Fibroblast of gingiva (primary cell): ENCODE measurements around the gene KLF7.

Source experiments
- DNase-seq: peaks from one replicate; pipeline ENCODE4 v3.0.0-alpha.2; 2011; ENCODE audit warnings: low read depth

Gene KLF7

DNA sequence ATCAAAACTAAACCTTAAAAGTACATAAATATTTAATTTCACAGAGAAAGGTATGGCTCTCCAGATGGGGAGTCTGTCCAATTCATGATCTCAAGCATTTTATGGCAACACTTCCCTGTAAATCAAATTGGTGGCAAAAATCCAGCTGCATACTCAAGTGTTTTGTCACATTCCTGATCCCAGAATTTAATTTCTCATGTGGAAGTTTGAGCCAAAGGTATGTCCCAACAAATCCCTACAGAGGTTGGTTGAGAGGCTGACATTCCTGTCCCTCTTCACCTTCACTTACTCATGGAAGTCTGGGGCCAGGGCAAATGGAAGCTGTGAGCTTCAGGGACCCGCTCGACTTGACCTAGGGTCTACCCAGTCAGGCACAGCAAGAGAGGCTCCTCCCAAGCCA is 17.7 kb downstream of the KLF7 start:
- peak; percentile 42 for DNase-seq

DNA sequence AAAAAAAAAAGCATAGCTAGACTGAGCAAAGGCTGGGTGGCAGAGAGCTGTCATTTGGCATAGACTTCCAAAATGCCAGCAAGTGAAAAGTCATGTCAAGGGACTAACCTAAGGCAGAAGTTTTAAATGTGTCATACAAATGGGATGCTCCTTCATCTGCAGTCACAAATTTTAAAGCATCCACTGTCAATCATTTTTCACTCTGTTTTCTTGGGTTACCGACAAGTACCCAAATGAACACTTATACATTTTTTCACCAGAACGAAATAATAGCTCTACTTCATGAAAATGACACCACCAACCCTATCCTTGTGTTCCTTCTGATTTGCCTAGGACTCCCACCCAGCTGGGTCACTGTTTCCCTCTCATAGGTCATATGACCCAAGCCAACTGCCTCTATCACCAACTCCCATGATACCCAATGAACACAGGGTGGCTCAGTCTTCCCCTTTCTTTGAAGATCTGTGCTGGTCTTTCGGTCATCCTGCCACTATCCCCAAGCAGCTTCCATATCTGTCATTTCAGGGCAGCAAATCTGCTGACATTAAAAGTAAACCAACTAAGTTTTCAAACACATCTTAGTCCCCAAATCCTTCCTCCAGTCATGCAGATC is 21.5 kb downstream of the KLF7 start:
- no peak for DNase-seq

DNA sequence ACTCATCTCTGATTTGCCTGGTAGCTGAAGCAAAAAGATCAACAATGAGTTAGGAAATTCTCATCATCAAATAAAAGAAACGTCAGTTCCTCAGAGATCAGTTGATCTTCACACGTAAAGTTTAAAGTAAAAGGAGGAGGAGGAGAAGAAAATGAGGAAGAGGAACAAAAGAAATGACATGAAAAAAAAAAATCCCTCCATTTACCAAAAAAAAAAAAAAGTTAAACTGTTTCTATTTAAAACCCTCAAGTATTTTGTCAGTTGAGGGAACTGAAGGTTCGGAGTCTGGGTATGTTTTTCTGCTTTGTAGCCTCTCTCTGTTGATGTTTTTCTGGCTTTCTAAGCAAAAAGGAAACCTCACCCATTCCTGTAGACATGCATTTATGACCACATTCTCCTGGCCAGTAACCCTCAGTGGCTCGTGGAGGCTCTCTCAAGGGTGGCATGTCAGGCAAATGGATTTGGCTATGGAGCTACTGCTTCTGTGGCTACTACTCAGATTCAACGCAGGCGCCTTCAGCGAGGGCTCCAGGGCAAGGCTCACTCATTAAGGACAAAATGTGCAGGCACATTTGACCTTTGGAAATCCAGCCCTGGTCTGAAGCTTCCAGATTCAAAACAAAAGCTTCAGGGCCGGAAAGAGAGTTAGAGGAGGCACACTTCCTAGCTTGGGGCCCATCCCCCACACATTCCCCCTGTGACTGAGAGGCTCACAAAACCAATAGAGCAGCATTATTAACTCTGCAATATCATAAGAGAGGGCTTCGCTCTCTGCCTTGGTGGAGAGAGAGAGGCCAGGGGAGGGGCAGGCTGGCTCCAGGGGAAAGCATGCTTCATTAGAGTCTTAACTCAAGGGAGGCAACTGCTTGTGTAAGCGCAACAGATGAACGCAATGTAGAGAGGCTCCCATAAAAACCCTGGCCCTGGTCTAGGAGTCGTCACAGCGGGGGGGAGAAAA is 22.3 kb downstream of the KLF7 start:
- DNase-seq = peak; percentile 72

DNA sequence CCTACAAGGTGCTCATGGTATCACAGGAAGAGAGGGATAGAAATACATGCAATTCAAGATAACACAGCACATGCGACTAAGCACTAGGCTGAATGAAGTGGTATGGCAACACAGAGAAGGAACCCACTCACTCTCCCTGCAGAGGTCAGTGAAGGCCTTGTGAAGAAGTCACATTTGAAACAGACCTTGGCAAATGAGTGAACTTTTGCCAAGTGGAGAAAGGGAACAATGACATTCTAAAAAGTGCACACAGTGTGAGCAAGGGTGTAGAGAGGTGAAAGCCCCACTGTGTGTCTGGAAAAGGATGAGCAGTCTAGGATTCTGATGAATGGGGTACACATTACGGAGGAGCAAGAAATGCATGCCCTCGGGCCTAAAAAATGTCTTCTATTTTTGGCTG is 23.3 kb downstream of the KLF7 start:
- peak; percentile 19 for DNase-seq

DNA sequence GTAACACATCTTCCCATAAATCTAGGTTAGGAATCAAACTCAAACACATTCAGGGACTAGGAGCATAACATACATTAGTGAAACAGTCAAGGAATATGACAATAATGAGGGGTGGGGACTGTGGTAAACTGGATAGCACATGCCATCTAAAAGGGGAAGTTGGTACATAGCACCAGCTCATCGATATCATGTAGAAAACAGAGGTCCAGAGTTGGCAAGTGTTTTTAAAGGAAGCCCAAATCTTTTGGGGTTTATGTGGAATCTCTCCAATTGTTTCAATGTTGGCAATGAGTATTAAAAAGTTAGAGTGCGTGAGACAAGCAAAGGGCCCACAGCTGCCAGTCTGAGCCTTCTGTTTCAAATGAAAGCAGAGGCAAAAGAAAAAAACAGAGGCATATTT is 24.4 kb downstream of the KLF7 start:
- DNase-seq = no peak

DNA sequence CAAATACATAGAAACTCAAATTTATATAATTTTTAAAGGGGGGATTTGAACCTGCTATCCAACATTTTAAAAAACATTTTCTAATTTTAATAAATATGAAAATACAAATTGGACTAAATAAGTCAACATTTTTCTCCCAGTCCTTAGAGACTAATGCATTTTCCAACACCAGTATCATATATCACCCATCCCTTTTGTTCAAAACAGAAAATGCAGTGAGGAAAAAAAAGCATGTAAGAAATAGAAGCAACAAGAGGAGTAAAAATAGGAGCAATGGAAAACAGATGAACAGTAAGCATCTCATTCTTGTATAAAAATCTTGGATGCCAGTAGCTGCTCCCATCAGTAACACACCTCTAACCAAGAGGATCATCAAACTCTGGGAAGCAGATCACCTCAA is 25.5 kb downstream of the KLF7 start:
- DNase-seq = no peak

DNA sequence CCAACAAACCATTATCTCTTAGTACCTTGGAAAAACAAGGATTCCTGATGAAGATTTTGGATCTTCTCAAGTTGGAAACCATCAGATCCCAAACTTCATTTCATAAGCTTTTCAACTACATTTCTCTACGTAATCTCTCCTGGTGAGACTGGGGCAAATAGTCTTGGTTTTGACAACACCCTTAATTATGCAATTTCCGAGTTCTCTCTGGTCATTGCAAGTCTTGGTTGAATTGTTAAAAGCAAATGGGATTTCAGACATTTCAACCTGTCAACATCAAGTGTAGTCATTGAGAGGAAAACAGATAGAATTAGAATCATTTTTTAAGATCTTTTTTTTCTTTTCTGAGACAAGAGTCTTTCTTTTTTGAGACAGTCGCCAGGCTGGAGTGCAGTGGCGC is 26.2 kb downstream of the KLF7 start:
- no peak for DNase-seq

DNA sequence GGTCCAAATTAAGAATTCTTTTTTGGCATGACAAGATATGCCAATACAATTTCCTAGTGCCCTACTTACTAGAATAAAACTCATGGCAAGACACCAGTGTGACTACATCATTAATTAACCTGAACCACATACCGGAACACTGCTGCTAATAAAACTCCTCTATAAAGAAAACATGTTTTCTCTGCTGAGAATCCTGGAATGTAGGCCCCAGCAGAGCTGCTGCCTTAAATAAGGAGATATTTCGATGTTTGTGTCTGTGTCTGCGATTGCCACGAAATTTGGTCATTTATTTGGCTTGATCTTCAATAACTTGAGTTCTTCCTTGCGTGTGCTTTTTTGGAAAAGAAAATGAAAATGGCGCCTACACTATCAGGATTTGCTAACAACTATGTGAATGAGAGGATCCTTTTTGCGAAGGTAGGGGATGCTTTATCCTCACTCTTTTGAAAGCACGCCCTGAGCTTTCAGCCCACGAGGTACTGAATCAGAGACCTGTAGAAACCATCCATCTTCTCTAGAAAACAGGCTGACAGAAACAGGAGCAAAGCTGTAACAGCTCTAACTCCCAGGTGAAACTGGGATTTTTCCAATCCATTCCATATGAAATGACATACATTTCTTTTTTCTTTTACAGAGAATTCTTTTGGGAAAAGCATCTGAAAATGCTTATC is 27.0 kb downstream of the KLF7 start:
- DNase-seq = no peak

DNA sequence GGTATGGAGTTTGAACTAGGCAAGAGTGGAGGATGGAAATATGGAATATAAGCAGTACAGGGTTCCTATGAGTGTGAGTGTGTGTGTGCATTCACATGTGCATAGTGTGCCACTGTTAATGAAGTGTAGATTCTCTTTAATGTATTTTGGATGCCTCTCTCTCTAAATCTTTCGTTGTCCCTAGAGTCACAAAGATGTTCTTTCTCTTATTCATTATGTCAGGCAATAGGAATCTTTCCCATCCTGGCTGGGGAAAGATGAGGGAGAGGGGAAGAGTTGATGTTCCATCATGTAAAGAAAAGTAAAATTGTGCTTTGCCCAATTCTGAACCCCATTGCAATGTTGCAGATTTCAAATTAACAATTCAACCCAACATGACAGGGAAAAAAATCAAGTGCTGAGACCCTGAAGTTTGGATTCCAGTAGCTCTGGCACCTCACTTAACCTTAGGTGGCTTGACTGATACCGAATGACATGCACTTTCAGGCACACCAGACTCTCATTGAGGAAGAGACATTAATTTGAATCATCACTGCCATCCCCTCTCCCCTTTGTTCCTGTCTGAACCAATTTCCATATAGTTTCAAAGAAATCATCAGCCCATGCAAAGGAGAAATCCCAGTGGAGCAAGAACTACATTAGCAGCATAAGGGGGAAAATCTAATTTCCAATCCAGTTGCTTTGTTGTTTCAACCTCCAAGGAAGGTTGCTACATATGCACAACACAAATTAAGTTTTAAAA is 28.0 kb downstream of the KLF7 start:
- DNase-seq = no peak

DNA sequence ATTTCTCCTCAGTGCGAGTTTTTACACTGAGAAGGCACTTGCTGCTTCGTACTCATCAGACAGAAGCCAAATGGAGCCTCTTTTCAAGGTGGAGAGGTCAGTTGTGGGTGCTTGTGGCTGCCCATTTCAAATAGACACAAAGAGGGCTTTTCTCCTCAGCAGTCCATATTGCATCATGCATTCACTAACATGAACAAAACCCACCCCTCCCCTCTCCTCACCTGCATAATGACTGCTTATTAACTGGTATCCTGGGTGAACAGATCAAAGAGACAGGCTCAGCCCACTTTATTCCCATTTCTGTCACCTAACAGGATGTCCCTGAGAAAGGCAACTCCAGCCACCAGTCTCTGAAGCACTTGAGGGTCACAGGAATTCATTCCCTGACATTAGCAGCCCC is 28.9 kb downstream of the KLF7 start:
- DNase-seq = no peak

DNA sequence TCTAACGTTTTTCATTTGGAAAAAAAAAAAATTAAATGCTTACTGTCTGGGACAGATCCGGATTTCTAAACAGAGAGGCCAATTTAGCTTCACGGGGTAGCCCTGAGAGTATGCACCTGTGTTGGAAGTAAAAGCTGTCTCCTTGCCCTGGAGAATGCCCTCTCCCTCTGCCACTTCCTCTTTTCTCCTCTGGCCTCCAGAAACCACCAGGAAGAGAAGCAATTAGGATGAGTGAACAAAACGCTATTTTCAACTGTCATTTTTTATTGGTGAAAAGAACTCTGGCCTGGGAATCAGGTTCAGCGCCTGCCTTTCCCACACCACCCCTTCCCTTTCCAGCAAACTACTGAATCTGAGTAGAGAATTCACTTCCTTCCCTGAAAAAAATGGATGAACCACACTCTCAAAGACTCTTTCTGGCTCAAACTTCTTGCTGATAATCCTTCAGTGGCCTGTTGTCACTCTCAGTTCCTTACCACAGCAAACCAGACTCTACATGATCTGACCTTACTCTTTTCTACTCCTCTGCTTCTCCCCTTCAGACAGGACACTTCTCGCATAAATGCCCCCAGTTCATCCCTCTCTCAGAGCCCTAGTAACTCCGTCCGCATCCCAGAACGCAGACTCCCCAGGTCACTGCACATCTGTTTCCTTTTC is 29.8 kb downstream of the KLF7 start:
- no peak for DNase-seq

DNA sequence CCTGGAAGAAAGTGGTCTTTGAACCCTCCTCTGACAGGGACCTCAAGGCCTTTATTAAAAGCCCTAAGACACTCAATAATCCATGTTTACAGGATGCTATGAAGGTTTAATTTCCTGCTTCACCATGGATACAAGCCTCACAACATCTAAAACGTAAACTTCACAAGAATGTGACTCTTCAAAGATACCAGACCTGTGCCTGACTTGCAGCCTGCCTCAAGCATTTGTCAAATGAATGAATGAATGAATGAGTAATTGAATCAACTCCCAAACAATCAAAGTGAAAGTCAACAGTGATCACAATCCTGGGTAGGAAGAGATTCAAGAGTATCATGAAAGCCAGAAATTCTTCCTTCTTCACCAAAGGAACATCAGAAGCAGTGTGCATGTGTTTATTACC is 30.4 kb downstream of the KLF7 start:
- DNase-seq = no peak

DNA sequence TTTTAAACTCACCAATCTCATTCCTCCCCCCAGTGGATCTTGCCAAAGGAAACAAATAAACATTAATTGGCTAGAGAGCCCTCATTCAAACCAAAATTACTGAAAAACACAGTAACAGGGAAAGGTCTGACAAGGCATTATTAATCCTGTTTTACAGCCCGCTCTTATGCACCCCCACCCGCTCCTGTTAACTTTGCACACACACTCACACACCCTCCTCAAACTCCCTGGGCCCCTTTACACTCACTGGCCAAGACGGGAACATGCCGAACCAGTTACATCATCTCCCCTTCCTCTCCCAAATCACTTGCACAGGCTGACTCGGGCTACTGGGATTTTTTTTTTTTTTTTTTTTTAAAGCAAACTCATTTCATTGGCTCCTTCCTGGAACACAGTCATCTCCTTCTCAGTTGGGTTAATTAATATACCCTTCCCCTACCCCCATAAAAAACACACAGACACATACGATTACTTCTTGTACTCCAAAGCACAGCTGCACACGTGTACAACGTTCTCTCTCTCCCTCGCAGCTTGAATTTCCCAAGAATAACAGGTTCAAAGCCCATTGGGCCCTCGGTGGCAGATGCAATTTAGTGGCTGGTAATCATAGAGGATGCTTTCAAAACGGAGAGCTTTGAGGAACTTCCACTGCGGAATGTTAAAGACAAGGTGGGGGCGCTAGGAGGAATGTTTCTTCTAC is 31.8 kb downstream of the KLF7 start:
- peak; percentile 82 for DNase-seq

DNA sequence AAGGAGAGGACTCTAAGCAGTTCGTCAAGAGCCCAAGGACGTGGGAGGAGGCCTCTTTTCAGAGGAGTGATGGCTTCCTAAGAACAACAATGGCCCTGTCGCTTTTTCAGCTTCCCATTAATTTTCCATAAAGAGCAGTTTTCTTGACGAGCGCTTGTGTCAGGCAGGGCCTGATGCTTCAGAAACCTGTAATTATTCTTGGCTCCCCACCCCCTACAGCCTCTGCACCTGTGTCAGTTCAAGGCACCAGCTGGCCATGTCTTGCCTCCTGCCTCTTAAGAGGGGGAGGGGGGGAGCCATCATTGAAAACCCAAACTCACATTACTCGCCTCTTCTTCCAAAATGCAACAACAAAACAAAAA is 32.3 kb downstream of the KLF7 start:
- no peak for DNase-seq

DNA sequence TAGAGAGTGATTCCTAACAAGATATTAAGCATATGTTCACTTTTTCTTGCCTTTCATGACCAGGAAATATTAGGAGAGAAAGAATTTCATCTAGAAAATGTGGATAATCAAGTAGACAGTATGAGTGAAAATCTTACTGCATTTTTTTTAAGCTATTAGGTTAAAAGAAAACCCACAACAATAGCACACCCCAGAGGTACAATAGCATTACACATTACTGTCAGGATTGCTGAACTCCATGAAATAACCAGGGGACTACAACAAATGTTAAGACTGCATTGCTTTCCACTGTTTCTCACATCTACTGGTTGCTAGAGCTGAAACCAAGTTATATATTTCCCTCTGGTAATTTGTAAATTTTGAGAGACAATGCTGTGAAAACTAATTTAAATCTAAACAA is 33.7 kb downstream of the KLF7 start:
- no peak for DNase-seq

DNA sequence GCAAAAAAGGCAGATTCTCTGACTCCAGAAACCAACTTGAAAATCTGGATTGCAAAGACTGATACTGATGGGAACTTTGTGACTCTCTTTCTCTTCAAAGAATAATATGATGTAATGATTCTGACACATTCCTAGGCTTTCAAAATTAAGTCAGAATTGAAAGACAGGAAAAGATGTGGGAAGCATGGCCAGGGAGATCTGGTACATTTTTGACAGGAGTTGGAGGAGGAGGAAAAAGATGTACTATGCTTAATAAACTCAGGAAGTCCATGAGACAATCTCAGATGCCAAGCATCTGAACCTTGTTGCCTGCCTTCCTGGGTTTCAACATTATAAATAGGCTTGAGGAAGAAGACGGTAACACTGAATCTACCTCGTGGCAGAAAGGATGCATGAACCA is 34.2 kb downstream of the KLF7 start:
- DNase-seq = no peak

DNA sequence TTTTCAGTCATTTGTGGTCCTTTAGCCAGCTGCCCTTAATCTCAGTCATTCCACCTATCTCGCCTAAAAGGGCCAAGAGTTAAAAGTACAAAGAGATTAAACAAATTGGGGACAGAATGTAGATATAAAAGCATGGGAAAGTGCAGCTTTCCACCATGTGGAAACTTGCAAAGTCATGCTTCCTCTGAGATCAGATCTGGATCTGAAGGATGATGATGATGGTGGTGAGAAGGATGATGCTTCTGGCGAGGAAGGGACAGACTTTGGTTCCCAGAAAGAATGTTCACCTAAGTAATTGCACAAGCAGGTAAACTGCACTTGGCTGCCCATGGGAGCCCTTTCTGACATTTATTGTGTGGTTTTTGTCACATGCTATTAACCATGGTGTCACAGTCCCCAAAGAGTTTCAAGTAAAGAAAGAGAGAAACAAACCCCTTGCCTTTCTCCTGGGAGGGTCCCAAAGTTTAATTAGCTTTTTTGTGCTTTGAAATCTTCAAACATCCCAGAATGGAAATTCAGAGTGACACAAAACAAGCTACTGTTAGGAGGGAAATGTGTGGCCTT is 34.7 kb downstream of the KLF7 start:
- DNase-seq = no peak

DNA sequence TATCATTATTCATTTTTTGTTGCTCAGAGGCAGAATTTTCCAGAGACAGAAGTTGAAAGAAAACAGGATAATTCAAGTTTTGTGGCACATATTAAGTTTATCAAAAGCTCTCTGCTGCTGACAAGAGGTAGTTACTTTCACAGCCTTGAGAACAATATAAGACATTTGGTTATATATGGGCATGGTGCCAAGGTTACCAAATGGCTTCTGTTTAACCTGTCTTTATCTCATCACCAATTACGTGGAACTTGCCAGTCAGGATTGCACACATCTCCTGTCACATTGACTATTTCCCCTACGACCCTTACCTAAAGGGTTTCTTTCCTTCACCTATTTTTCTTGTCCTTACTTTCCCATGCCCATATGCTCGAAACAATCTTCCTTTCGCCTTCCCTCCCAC is 35.9 kb downstream of the KLF7 start:
- no peak for DNase-seq

DNA sequence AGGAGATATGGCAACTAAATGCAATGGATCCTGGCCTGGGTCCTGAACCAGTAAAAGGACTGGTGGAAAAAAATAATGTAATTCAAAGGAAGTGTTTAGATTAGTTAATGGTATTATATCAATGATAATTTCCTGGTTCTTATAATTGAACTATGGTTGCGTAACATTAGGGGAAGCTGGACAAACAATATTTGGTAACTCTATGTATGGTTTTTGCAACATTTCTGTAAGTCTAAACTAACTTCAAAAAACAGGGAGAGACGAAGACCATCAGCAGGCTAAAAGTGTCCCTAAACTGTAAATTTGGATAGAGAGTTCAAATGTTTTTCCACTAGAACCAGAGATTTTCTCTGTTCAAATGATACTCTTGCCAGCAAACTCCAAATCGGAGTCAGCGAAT is 36.9 kb downstream of the KLF7 start:
- DNase-seq = no peak

DNA sequence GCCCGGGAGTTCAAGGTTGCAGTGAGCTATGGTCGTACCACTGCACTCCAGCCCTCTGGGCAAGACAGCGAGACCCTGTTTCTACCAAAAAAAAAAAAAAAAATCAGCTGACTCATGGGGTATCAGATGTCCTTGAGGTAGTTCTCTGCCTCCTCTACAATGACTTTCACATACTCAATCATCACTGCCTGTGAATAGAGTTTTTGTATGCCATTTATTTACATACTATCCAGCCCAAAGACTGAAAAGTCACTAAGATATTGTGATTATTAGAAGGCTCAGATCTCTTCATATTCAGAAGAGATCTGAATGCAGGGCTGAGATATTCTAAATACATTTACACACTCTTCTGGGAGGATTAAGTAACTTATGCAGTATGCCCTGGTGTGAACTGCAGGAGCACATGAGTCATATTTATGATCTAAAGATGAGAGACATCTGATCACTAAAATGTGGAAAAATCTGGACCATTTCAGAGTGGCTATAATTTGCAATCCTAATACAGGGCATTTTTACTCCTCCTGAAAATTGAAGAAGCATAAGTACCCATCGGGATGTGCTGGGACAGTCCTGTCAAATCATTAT is 38.9 kb downstream of the KLF7 start:
- peak; percentile 43 for DNase-seq
